ENCODE results near the gene LDLRAD4.

Gene LDLRAD4

DNA sequence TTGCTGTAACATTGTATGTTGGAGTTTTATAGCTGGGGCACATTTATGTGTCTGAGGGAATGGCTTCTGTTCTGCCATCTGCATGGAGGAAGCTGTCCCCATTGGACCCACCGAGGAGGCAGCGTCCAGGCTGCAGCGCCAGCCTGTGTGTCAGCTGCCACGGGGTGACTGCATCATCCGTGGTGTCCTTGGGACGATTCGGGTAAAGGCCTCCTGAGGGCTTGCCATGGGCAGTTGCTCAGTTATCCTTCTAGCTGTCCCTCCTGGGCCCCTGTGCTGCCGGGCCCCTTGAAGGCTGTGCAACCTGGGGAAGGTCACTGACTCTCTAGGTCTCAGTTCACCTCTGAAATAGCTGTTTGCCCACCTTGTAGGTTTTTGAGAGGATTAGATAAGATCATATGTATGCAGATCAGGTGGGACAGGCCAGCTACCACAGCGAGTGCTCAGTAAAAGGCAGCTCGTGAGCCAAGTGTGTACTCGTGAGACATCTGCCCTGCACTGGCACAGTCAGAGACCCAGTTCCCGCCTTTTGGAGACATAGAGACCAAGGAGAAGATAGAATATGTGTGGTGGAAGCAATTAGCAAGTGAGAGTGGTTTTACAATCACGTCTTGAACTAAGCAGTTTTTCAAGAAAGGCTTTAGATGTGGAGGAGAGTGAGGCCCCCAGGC is 10.6 kb downstream of the LDLRAD4 start:
- no peak for DNase-seq

DNA sequence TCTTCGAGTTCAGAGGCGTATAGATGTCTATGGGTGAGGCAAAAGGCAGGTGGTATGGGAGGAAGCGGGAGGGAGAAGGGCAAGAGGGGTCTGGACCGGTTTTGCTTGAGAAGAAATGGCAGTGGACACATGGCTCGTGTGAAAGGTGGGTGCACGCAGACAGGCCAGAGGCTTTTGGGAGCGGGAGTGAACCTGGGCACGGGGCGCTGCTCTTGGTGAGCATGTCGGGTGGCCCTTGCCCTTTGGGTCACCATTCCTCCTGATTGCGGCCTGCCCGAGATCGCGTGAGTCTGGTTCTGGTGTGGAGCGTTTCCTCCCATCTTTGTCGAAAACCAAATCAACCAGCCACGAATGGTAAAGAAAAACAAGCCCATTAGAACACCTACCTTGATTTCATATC is 12.6 kb downstream of the LDLRAD4 start:
- no peak for DNase-seq

DNA sequence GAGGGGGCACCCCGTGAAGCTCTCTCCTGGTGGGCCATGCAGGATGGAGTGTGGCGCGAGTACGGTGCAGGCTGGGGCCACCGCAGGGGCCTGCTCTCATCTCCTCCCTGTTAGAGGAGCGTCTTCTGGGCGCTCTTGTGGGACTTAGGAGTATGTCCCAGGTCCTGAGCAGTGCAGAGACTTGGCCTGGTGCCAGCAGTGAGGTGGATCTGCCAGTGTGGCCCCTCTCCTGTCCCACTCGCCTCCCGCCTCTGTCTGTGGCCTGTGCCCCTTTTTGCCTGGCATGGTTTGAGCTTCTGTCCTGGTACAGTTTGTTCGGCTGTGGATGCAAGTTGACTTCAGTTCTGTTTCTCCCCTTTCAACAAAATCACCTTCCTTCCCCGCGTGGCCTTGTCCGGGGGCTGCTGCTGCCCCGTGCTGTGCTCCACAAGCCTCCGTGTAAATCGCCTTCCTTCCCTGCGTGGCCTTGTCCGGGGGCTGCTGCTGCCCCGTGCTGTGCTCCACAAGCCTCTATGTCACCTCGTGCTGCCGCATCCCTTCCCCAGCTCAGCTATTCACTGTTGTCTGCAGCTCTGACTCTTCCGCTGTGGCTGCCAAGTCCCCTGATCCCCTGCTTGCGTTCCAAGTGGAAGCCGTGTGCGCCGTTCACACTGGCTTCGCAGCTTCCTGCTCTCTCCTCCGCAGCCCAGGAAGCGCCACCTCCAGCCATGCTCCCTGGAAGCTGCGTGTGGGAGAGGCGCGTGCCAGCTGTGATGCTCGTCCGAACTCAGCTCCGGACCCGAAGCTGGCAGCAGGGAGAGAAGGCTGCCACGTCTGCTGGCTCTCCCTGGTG is 13.7 kb downstream of the LDLRAD4 start:
- no peak for DNase-seq

DNA sequence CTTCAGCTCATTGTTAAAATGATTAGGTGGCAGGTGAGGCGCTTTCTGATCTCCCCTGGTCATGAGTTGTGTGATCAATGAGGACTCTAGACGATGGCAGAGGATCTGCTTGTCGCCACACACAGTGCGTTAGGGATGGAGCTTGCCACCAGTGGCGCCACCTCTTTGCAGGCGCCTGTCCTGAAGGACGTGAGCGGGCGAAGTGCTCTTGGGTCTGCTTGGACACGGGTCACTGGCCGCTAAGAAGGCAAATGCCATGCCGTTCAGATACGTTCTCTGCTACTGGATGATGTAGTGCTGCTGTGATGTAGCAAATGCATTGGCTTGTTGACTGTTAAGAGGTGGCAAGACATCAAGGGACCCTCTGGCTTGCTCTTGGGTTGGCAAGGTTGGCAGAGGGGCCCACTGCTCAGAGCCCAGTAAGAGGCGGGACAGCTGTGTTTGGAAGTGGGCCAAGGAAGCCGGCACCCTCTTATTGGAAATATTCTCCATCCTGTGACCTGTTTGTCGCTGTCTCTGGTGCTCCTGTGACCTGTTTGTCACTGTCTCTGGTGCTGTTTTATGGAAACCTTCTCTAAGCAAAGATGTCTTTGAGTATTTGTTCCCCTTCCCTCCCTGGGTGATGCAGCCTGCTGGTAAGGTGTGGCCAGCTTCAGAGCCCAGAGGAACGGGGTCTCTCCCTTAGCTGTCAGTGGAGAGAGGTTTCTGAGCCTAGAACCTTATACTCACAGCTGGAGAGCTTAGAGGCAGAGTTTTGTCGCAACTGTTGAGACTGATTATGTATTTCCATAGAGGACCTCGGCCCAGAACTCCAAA is 14.6 kb downstream of the LDLRAD4 start:
- no peak for DNase-seq

DNA sequence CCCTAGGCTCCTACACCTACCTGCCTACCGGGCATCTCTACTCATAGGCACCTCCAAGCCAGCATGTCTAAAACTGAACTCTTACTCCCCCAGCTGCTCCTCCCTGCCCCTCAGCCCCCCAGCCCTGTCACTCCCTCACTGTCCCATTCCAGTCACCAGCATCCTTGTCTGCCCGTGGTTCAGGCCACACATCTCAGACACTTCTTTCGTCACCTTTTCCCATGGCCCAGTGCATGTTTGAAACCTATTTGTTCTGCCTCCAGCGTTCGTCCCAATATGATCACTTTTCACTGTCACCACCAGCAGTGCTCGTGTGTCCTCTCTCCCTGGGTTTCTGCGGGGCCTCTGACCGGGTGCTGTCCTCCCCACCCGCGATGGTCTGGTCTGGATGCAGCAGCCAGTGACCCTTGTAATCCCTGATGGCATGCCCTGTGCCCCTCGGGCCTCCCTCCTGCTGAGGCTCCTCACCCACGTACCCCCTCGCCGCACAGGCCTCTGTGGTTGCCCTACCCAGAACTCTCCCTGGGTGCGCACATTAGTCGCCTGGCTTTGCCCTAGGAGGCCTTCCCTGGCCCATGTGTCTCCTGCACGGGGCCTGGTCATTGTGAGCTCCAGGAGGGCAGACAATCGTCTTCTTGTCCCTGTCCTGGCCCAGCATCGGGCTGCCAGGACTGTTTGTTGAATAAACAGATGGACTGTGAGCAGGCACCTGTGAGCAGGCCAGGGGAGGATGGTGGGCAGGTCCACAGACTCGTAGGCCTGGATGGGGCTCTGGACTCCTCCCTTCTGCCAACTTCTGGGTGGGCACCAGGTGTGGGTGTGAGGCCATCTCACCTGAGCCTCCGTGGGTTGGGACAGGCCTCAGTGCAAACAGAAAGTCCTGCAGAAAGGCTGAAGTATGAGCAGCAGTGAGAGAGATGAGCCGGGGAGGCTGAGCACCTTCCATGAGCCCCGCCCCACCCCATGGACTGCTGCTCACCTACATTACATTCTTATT is 15.5 kb downstream of the LDLRAD4 start:
- no peak for DNase-seq

DNA sequence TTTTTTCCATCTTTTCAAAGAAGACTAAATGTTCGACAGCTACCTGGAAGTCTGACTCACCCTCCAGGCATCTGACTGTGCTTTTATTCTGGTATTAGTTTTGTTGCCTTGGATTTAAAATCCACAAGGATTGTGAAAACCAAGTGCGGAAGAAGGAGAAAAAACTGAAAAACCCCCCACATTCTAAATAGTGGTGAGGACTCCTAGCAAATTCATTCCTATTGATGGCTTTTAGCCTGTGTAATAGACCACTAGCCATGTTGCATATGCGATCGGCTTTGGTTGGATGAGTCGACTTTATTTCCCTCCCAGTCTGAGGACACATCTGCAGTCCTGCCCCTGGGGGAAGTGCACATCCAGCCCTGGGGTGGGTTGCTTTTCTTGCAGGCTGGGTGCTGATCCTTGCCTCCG is 16.9 kb downstream of the LDLRAD4 start:
- no peak for DNase-seq

DNA sequence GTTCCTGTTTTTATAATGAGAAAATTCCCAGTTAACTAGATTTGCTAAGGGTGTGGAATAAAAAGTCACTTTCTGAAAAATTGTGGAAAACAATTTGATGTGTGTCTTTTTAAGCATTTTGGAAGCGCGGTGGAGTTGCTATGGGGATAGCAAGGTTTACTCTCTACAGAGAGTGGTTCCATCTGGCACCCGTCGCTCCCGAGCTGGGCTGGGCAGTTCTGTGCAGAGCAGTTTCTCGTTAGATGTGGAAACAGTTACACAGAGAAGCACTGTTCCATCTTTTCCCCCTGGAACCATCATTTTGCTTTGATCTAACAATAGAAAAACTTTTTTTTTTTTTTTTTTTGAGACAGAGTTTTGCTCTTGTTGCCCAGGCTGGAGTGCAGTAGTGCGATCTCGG is 17.4 kb downstream of the LDLRAD4 start:
- DNase-seq = no peak

DNA sequence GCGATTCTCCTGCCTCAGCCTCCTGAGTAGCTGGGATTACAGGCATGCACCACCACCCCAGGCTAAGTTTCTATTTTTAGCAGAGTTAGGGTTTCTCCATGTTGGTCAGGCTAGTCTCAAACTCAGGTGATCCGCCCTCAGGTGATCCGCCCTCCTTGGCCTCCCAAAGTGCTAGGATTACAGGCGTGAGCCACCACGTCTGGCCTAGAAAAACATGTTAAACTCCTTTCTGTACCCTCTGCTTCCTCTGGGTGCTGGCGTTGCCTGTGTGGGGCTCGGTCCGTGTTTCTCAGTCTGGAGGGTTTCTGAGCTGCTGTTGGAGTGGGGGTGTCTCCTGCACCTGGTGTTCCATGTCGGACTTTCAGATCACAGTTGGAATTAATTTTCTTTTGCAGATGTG is 17.9 kb downstream of the LDLRAD4 start:
- no peak for DNase-seq

DNA sequence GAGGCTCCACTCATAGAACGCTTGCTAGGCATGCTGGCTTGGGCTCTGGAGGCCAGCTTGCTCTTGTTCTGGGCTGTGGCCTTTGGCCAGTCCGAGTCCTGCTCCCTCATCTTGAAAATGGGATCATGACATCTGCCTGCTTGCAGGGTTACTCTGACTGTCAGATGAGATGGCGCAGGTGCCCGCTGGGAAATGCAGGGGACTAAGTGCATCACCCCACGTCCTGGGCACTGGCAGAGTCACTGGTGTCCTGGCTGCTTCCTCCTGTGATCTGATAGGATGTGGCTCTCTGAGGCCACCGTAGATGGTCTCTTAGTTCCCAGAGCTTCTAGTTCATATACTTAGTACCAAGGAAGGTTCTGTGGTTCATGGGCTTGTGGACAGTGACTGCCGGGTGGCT is 18.5 kb downstream of the LDLRAD4 start:
- no peak for DNase-seq

DNA sequence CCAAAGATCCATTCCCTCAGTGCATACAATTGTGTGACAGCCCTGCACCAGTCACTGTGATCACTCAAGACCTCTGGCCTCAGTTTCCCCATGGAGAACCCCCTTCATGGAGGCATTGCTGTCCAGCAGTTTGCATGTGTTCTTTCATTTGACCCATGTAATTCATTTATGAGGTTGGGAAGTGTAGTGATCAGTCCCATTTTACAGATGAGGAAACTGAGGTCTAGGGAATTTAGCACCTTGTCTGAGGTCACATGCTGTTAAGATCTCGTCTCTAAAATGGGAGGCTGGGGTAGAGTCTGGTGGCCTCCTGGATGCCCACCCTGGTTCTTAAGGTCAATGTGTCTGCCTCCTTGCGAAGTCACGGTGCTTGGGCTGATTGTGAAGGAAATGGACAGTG is 19.1 kb downstream of the LDLRAD4 start:
- DNase-seq = no peak

DNA sequence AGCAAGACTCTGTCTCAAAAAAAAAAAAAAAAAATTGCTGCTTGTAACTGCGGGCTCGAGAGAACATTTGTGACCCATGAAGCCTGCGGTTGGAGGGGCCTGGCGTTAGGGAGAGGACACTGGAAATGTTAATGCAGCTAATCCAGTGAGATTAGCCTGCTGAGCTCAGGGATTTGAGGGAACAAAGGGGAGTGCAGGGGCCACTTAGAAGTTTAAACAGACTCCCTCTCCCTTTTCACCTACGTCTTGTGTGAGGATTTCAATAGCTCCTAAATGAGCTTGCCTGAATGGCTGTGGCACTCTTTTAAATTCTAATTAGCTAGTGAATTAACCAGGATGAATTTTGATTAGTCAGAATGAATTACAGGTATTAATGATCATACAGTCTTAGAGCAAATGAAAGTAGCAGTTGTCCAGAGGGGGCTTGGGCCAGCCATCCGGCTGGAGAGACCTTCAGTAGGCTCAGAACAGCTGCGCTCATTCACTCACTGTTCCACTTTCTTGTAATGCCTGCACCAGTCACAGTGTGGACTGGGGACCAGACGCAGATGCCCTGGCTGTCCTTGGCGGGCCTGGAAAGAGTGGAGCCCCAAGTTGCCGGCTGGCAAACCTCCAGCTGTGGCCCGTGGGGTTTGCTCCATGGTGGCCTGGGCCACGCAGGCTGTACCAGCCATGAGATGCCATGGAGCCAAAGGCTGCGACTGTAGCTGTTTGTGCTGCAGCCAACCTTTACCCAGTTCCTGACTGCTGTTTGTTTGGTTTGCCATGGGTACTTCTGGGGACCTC is 20.8 kb downstream of the LDLRAD4 start:
- no peak for DNase-seq

DNA sequence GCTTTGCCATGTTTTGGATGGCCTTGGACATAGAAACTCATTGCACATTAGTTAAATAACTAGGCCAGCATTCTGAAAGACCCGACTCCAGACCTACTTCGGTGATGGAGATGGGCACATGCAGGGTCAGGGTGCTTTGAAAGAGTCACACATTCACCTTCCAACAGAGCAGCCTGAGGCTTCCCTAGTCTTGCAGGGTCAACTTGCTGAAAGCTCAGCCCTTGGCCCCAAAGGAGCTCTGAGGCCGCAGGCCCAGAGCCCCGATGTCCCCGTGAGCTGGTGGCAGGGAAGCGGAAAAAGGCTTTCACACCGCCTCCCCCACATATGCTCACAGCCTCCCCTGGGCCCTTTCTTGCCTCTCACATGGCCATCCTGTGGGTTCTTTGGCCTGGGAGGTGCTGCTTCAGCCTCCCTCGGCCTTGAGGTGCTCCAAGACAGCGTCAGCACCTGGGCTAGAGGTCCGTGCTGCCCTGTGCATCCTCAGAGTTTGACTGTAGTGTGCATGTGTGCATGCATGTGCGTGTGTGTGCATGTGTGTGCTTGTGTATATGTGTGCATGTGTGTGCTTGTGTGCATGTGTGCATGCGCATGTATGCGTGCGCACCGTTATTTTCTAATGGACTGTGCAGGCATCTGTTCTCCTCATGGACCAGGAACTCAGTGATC is 21.6 kb downstream of the LDLRAD4 start:
- no peak for DNase-seq

DNA sequence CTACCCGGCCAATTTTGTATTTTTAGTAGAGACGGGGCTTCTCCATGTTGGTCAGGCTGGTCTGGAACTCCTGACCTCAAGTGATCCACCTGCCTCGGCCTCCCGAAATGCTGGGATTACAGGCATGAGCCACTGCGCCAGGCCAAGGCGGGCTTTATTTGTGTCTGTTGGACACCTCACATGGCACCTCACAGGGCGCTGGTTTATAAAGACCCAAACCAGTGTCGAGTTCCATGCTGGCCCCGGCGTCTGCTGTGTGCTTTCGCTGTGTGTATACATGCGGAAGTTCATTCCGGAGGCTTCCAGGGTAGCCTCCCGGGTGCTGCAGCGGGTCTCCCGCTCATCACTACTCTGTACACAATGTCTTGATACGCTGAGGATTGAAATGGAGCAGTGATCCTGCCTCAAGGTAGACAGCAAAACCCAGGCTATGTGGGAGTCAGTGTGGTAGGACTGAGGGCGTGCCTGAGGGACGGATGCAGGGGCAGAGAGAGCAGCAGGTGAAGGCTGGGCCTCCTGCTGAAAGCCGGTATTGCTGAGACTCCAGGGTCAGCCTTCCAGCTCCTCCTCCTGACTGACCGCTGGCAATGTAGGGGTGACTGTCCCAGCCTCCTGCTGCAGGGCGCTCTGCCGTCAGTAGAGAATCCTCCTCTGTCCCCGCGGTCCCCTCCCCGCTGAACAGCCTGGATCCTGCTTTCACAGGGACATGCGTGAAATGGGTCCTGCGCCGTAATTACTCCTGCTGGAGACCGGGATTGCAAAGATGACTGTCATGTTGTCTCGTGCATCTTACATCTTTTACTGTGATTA is 22.7 kb downstream of the LDLRAD4 start:
- no peak for DNase-seq

DNA sequence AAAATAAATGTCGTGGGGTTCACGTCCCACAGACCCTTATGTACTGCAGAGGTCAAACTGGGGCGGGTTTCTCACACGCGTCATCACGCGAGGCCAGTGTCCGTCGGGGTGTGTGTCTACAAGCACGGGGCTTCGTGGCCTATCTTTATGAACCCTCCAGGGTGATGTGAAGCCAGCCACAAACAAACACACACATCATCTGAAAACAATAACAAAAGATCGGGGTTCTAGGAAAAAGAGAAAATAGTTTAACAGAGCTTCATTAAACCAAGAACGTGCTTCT is 23.3 kb downstream of the LDLRAD4 start:
- no peak for DNase-seq

DNA sequence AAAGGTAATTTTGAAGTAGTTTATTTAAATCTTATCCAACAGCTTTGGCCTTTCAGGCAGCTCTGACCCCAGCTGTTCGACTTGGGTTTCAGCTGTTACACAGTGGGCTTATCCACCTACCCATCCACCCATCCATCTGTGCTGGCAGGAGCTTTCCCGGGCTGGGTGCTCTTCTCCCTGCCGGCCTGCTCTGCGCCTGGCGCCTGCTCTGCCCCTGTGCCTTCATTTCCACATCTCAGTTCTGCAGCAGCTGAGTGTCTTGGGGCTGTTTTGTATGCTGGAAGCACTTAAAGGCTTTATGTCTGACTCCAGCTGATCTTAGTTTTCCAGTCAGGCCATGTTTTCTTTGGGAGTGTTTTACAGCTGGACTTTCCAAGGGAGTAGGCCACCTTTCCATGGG is 24.2 kb downstream of the LDLRAD4 start:
- no peak for DNase-seq

DNA sequence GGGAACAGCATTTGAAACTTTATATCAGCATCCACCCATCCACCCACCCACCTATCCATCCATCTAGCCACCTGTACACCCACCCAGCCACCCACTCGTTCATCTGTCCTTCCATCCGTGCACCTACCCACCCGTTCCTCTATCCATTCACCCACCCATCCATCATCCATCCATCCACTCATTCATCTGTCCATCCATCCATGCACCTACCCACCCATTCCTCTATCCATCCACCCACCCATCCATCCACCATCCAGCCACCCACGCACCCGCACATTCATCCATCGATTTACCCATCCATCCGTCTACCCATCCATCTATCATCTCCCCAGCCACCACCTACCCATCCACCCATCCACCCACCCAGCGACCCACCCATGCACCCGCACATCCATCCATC is 24.8 kb downstream of the LDLRAD4 start:
- no peak for DNase-seq

DNA sequence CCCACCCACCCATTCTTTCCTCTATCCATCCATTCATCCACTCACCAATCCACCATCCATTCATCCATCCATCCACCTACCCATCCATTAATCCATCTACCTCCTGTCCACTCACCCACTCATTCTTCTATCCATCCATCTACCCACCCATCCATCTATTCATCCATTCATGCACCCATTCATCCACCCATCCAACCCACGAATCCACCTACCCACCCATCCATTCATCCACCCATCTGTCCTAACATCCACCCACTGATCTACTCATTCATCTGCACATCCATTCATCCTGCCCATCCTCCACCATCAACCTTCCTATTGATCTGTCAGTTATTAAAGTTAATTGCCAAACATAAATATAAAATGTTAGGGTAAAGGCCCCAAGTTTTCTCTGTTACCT is 25.6 kb downstream of the LDLRAD4 start:
- no peak for DNase-seq

DNA sequence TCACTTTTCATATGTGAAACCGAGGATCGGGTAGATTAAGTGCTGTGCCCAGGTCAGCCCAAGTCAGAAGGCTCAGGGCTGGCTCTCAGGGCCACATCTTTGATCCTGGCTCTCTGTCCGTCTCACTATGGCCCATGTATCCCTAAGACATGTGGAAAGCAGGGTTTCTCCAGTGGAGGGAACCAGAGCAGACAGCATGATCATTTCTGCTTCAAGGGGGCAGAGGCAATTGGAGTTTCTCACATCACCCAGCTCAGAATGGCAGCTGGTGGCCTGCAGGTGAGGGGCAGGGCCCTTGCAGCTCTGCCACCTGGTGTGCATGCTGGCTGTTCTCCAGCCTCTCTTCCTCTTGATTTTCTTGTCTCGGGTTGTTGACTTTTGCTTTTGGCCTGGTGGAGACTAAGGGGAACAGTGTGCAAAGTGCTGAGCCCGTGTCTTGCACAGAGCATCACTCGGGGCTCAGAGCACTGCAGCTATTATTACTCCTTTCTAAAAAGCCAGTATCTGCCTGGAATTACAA is 27.0 kb downstream of the LDLRAD4 start:
- no peak for DNase-seq

DNA sequence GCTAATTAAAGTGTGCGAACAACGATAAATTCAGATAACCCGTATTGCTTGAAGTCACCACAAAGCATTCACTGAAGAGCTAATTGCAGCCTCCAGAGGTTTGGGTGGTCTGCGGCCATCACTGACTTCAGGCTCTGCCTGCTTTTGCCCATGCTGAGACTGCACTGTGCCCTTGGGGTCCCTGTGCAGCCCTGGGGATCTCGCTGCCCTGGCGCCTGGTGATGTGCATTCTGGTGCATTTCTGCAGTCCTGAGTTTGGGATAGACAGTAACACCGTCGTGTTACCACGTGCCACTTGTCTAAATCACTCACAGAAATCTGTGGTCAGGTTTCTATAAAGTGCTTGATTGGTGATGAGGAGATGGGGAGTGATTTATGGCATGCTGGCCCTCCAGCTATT is 27.6 kb downstream of the LDLRAD4 start:
- DNase-seq = no peak

DNA sequence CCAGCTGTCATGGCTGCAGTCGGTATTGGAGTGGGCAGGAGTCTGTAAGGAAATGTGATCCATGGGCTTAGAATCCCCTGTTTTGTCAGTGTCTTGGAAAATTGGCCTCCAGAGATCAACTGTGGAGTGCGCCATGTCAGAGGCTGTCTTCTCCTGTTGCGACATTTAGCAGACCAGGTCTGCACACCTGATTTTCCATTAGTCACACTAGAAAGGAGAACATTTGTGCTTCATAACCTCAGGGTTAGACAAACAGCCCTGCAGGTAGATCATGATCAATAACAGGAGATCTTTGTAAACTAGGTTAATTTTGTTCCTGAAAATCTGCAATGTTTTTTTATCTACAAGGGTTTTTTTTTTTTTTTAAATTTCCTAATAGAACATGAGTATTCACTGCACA is 28.0 kb downstream of the LDLRAD4 start:
- DNase-seq = no peak

Data from right kidney (tissue), 1 donor.